Frontal cortex (tissue), 4 donors: ENCODE results near the gene FITM2. TPM values are rescaled to one million over a fixed set of nuclear protein-coding genes. Genes with fewer than 3 reads are reported as not detected.
A peak's percentile ranks its signal among the peaks of the same experiment; 100 is the strongest.

Experiments used
- DNase-seq, 2 donors: peaks; one replicate each; pipeline ENCODE4 v3.0.0; 2012; ENCODE audit warnings: low spot score in 2 of 2
- FAIRE-seq: peaks from 2 replicates; lab custom pipeline; 2012; peaks lifted over from hg19 to GRCh38; lab: Jason Lieb, UNC
- total RNA-seq: library from RNA; depleted of rRNA; stranded (reverse); fragments of >200 nt; gene quantifications from one replicate; pipeline ENCODE4 v1.2.3, GENCODE V29; 2014
- donor health status: control.
- donor health status: control.
- donor health status: control.

Gene FITM2
- total RNA-seq, 1 donor from 2014 or later: 9.8 TPM

GRCh38 chr20:44287272-44288097, 23.5 kb downstream of the FITM2 start:
- FAIRE-seq: no peak
- no peak for DNase-seq

- FAIRE-seq: no peak
- no peak for DNase-seq
Observed at GRCh38 chr20:44284032-44284431, 27.0 kb downstream of the FITM2 start.

GRCh38 chr20:44282192-44282591, 28.8 kb downstream of the FITM2 start:
- FAIRE-seq (no peak), DNase-seq (no peak)

- FAIRE-seq (no peak), DNase-seq (no peak)
Observed at GRCh38 chr20:44280387-44280786, 30.6 kb downstream of the FITM2 start.

GRCh38 chr20:44279228-44279627, 31.8 kb downstream of the FITM2 start:
- FAIRE-seq (no peak), DNase-seq (no peak)

GRCh38 chr20:44274303-44275017, 36.5 kb downstream of the FITM2 start:
- DNase-seq: no peak
- FAIRE-seq: no peak

- DNase-seq (no peak), FAIRE-seq (no peak)
Observed at GRCh38 chr20:44273231-44274215, 37.5 kb downstream of the FITM2 start.

- FAIRE-seq (no peak), DNase-seq (no peak)
Observed at GRCh38 chr20:44271915-44272663, 38.9 kb downstream of the FITM2 start.

- DNase-seq (no peak), FAIRE-seq (no peak)
Observed at GRCh38 chr20:44268802-44269201, 42.2 kb downstream of the FITM2 start.

GRCh38 chr20:44264287-44264686, 46.7 kb downstream of the FITM2 start:
- FAIRE-seq (no peak), DNase-seq (no peak)

- no peak for FAIRE-seq
- no peak for DNase-seq
Observed at GRCh38 chr20:44258226-44258890, 52.6 kb downstream of the FITM2 start.

GRCh38 chr20:44256961-44257360, 54.0 kb downstream of the FITM2 start:
- DNase-seq (no peak), FAIRE-seq (no peak)

- DNase-seq (no peak), FAIRE-seq (no peak)
Observed at GRCh38 chr20:44255942-44256341, 55.1 kb downstream of the FITM2 start.

GRCh38 chr20:44254073-44254472, 56.9 kb downstream of the FITM2 start:
- DNase-seq: peak in 1 of 2 donors; percentile 27
- no peak for FAIRE-seq

GRCh38 chr20:44253528-44253927, 57.5 kb downstream of the FITM2 start:
- FAIRE-seq: no peak
- DNase-seq: no peak
